HUES48 (cell line): ENCODE data around the gene PARD6A.
A peak's percentile ranks its signal among the peaks of the same experiment; 100 is the strongest.

ENCODE experiments used
- H3K27ac ChIP-seq: one replicate; pipeline ENCODE4 v1.7.0; 2013; ENCODE audit warnings: low read depth, low read length, inconsistent platforms
- H3K27me3 ChIP-seq: 2 replicates; pipeline ENCODE4 v1.6.1; 2013; ENCODE audit warnings: mild to moderate bottlenecking, low read length; ENCODE audit not compliant: control insufficient read depth, insufficient read depth
- H3K36me3 ChIP-seq: 2 replicates; pipeline ENCODE4 v1.6.1; 2013; ENCODE audit warnings: low read length; ENCODE audit not compliant: control insufficient read depth, insufficient read depth
- H3K4me1 ChIP-seq: 2 replicates; pipeline ENCODE4 v1.6.1; 2013; ENCODE audit warnings: mild to moderate bottlenecking, low read length; ENCODE audit not compliant: control insufficient read depth, insufficient read depth
- H3K4me3 ChIP-seq: 2 replicates; pipeline ENCODE4 v1.5.1; 2013; ENCODE audit warnings: mild to moderate bottlenecking, low read depth, low read length
- H3K9ac ChIP-seq: 2 replicates; pipeline ENCODE4 v1.6.1; 2013; ENCODE audit warnings: mild to moderate bottlenecking, low read depth, low read length, moderate library complexity
- H3K9me3 ChIP-seq: 2 replicates; pipeline ENCODE4 v1.6.1; 2013; ENCODE audit warnings: low read length; ENCODE audit not compliant: control insufficient read depth, insufficient read depth

Gene PARD6A, protein sequence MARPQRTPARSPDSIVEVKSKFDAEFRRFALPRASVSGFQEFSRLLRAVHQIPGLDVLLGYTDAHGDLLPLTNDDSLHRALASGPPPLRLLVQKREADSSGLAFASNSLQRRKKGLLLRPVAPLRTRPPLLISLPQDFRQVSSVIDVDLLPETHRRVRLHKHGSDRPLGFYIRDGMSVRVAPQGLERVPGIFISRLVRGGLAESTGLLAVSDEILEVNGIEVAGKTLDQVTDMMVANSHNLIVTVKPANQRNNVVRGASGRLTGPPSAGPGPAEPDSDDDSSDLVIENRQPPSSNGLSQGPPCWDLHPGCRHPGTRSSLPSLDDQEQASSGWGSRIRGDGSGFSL

DNA sequence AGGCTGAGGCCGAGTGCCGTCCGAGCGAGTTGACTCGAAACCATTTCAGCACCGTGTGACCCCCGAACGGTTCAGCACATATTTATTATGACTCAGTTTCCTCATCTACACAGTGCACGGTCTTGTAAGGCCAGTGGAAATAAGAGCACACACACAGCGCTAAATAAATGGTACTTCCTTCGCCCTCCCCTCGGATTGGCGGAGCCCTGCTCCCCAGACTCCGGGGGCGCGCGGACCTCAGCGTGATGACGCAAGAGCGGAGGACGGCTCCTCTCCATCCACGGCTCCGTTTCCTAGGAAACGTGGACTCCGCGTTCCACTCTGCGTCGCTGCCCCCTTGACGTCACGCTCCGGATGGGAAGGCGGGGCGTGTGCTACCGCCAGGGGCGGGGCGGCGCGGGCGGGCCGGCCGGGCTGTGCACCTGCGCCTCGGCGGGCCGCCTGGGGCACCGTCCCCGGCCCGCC is at the start of gene PARD6A:
TSS of gene PARD6A (plus strand) at position 397 of the 465 bp plus-strand sequence. CDS start 79 bp downstream, outside the sequence.
- Histone ChIP-seq H3K4me1 (0 out of 2 replicates have a peak, but pooled peaks cover 3% of the 10 kb centered on the region), H3K36me3 (peaks cover 19% of the 10 kb centered on the region), H3K4me3 (peak within 1 kb of the TSS; percentile 88), H3K9ac (peak within 1 kb of the TSS; percentile 44), H3K27me3 (0 out of 2 replicates have a peak, but pooled peaks cover 2% of the 10 kb centered on the region), H3K27ac (peak within 1 kb of the TSS; percentile 89), H3K9me3 (no peaks in the 10 kb centered on the region)

GRCh38 chr16:67613808-67614207 is 47.0 kb upstream of the PARD6A start:
- peaks cover 68% of the 10 kb centered on the region for H3K36me3 ChIP-seq

GRCh38 chr16:67628216-67628615 is 32.5 kb upstream of the PARD6A start:
- Histone ChIP-seq H3K9me3 (no peaks in the 10 kb centered on the region), H3K4me1 (no peaks in the 10 kb centered on the region), H3K4me3 (no peak overlapping the region), H3K27me3 (no peaks in the 10 kb centered on the region), H3K36me3 (peaks cover 81% of the 10 kb centered on the region), H3K9ac (no peak overlapping the region), H3K27ac (no peak overlapping the region)

More at GRCh38 chr16:67613808-67614207, 47.0 kb upstream of the PARD6A start:
- Histone ChIP-seq H3K9me3 (no peaks in the 10 kb centered on the region), H3K4me3 (no peak overlapping the region), H3K27ac (no peak overlapping the region), H3K9ac (no peak overlapping the region), H3K4me1 (no peaks in the 10 kb centered on the region), H3K27me3 (no peaks in the 10 kb centered on the region)

GRCh38 chr16:67632415-67633172 is 28.2 kb upstream of the PARD6A start:
- Histone ChIP-seq H3K9ac (no peak overlapping the region), H3K27ac (no peak overlapping the region), H3K27me3 (no peaks in the 10 kb centered on the region), H3K36me3 (peaks cover 76% of the 10 kb centered on the region), H3K9me3 (no peaks in the 10 kb centered on the region), H3K4me1 (no peaks in the 10 kb centered on the region), H3K4me3 (no peak overlapping the region)

DNA sequence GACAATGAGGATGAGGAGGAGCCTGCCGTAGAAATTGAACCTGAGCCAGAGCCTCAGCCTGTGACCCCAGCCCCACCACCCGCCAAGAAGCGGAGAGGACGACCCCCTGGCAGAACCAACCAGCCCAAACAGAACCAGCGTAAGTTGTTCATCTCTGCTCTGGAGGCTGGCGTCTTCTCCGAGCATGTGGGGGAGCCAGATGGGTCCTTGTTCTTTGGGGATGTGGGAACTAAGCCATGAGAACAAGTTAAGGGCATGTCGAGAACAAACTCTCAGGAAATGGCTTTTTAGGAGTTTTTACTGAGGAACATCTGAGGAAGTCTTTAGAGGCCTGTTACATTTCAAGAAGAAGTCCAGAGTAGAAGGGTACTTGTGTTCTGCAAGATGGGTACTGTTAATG is 24.0 kb upstream of the PARD6A start:
- H3K9me3 ChIP-seq = no peaks in the 10 kb centered on the region
- no peak overlapping the region for H3K9ac ChIP-seq
- H3K4me1 ChIP-seq = no peaks in the 10 kb centered on the region
- H3K27ac ChIP-seq = no peak overlapping the region
- H3K36me3 ChIP-seq = peaks cover 63% of the 10 kb centered on the region
- H3K4me3 ChIP-seq = no peak overlapping the region
- H3K27me3 ChIP-seq = no peaks in the 10 kb centered on the region

- peaks cover 54% of the 10 kb centered on the region for H3K36me3 ChIP-seq
- no peak overlapping the region for H3K4me3 ChIP-seq
- no peaks in the 10 kb centered on the region for H3K9me3 ChIP-seq
- H3K4me1 ChIP-seq = no peaks in the 10 kb centered on the region
- H3K9ac ChIP-seq = no peak overlapping the region
- H3K27me3 ChIP-seq = no peaks in the 10 kb centered on the region
- no peak overlapping the region for H3K27ac ChIP-seq
Observed at GRCh38 chr16:67637625-67638024, 23.1 kb upstream of the PARD6A start.

- Histone ChIP-seq H3K27ac (no peak overlapping the region), H3K4me1 (peaks cover 3% of the 10 kb centered on the region; the same call in 1 of the 2 replicates), H3K36me3 (peaks cover 26% of the 10 kb centered on the region), H3K27me3 (no peaks in the 10 kb centered on the region; the same call in 1 of the 2 replicates), H3K9ac (no peak overlapping the region), H3K9me3 (no peaks in the 10 kb centered on the region), H3K4me3 (no peak overlapping the region)
Observed at GRCh38 chr16:67641779-67642708, 18.7 kb upstream of the PARD6A start.

- Histone ChIP-seq H3K36me3 (peaks cover 8% of the 10 kb centered on the region), H3K9me3 (no peaks in the 10 kb centered on the region), H3K27ac (no peak overlapping the region), H3K4me3 (no peak overlapping the region), H3K4me1 (peaks cover 3% of the 10 kb centered on the region; the same call in 1 of the 2 replicates), H3K9ac (no peak overlapping the region), H3K27me3 (no peaks in the 10 kb centered on the region; the same call in 1 of the 2 replicates)
Observed at GRCh38 chr16:67644038-67644437, 16.7 kb upstream of the PARD6A start.

- no peaks in the 10 kb centered on the region for H3K9me3 ChIP-seq
- no peak overlapping the region for H3K27ac ChIP-seq
- peak overlapping the region; percentile 59 for H3K4me3 ChIP-seq
- H3K36me3 ChIP-seq = peaks cover 8% of the 10 kb centered on the region
- H3K4me1 ChIP-seq = peaks cover 3% of the 10 kb centered on the region; the same call in 1 of the 2 replicates
- H3K27me3 ChIP-seq = no peaks in the 10 kb centered on the region; the same call in 1 of the 2 replicates
- peak overlapping the region; percentile 26; the same call in 1 of the 2 replicates for H3K9ac ChIP-seq
Observed at GRCh38 chr16:67645397-67646121, 15.2 kb upstream of the PARD6A start.
